ENCODE measurements around the gene SLC6A14.

SLC6A14 gene, protein sequence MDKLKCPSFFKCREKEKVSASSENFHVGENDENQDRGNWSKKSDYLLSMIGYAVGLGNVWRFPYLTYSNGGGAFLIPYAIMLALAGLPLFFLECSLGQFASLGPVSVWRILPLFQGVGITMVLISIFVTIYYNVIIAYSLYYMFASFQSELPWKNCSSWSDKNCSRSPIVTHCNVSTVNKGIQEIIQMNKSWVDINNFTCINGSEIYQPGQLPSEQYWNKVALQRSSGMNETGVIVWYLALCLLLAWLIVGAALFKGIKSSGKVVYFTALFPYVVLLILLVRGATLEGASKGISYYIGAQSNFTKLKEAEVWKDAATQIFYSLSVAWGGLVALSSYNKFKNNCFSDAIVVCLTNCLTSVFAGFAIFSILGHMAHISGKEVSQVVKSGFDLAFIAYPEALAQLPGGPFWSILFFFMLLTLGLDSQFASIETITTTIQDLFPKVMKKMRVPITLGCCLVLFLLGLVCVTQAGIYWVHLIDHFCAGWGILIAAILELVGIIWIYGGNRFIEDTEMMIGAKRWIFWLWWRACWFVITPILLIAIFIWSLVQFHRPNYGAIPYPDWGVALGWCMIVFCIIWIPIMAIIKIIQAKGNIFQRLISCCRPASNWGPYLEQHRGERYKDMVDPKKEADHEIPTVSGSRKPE

DNA sequence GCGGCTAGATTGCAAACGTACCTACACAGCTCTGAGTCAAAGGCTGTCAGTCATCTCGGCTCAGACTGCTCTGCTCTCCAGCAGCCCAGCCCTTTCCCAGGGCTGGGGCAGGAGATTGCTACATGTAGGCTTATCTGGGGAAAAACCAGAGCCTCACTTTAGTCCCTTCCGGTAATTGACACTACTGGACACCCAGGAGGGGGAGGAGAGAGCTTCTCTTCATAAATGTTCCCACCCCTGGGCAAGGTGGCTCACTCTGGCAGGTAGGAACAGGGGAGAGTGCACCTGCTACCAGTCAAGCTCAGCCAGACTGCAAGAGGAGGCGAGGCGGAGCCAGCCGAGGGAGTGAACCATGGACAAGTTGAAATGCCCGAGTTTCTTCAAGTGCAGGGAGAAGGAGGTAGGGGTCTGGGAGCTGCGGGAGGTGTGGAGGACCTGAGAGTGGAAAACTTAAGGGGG, at the start of gene SLC6A14:
TSS of gene SLC6A14 (plus strand) at position 249 of the 459 bp plus-strand sequence. CDS start at position 353, 104 bp downstream.
- no peak for DNase-seq (ENCODE audit: low spot score)

- DNase-seq (ENCODE audit: low spot score), result no peak
Observed at GRCh38 chrX:116395752-116396151, 40.7 kb upstream of the SLC6A14 start.

DNA sequence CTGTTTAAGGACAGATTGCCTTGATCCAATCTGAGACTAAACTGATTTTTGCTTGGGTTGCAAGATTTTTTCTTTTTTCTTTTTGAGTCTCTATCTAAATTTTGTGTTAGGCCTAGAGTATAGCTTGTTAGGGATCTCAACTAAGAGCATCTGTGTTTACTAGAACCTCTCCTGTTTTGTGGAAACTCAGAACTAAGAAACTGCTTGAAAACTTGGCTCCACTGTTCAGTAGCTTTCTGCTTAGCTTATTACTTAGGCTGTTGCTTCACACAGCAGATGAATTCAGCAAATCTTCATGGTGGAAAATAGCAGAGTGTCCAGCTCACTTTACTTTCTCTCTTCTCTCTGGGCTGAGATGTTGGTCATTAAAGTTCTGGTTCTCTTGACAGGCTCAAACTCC, 36.7 kb upstream of the SLC6A14 start:
- no peak for DNase-seq (ENCODE audit: low spot score)

GRCh38 chrX:116409219-116409618, 27.2 kb upstream of the SLC6A14 start:
- DNase-seq (ENCODE audit: low spot score), result no peak

DNA sequence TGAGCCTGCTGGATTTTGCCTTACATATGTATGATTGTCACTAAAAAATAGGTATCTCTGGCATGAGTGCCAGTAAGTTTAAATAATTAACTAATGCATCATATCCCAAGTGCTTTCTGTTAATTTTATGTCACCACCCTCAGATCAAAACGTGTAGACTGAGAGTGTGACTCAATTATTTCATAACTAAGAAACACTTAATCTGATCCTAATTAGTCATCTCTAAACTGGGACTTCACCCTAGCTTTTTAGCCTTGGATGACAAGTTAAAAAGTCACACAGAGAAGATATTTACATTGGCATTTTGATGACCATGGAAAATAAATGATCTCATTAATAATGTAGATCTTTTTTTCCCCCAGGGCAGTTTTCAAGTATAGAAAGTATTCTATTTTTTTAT, 23.1 kb upstream of the SLC6A14 start:
- no peak for DNase-seq (ENCODE audit: low spot score)

DNA sequence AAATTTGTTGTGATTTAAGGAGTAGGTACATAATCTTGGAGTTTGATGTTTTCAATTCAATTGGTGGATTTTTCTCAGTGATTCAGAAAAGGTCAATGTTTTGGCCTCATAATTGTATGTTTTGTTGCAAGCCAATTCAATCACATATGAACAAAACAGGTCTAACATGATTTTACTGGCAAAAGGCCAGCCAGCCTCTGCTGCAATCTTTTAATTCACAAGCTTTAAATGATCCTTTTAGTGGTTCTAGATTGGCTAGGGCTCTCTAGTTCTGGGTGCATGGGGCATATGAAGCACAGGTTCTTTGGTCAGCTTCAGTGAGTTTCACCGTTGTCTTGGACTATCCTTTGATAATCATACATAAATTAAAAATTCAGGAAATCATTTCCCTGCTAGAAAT, 19.2 kb upstream of the SLC6A14 start:
- no peak for DNase-seq (ENCODE audit: low spot score)

DNA sequence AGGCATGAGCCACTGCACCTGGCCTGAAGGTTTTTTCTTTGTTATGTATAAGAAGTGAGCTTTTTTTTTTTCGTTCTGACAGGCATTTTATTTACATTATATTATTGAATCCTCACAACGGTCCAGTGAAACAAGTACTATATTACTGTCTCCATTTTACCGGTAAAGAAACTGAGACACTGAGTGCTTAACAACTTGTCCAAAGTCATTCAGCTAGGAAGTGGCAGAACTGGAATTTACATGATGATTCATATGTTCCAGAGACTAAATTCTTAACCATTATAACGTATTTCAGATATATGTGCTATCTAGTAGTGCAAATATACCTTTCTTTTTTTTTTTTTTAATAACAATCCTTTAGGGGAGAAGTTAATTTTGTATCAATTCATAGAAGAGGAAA, 18.4 kb upstream of the SLC6A14 start:
- DNase-seq (ENCODE audit: low spot score), result no peak

GRCh38 chrX:116427978-116428377, 8.4 kb upstream of the SLC6A14 start:
- no peak for DNase-seq (ENCODE audit: low spot score)

DNA sequence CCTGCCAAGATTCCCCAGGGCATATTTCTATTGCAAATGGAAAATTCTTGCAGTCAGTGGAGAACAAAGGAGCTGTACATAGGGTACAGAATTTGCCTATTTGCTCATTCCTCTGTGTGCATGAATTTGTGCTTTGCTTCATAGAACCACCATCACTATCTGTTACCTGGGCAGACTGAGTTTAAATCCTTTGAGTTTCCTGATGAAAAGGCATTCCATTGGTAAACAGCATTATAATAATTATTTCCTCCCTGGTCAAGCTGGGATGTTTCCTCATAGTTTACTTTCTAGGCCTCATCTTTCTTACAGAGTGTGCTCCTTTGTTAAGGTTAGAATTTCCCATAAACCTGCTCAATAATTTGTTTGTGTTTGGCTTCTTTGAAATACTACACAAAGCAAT, 809 bp upstream of the SLC6A14 start:
- DNase-seq (ENCODE audit: low spot score), result no peak

DNA sequence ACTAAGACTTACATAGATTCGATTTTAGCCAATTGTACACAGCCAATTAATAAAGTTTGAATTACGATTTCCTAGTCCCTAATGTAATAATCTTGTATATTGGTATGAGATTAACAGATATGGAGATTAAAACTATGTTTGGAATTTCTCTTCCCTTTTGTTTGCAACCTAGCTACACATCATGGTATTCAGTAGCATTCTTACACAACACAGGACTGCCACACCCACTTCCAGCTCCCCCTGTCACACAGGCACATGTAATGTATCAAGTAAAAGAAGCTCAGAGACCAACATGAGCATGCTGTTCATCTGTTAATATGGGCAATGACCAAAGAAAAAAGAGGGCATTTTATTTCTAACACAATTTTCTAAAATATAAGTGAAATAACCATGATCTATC, 12.8 kb downstream of the SLC6A14 start:
- DNase-seq (ENCODE audit: low spot score), result no peak

- DNase-seq (ENCODE audit: low spot score), result no peak
Observed at GRCh38 chrX:116462822-116463221, 26.4 kb downstream of the SLC6A14 start, which contains the start of gene CT83. TSS of gene CT83 (minus strand) at chrX:116462976. CDS start at chrX:116462856, 120 bp downstream.

- DNase-seq (ENCODE audit: low spot score), result no peak
Observed at GRCh38 chrX:116480059-116480458, 43.7 kb downstream of the SLC6A14 start.

DNA sequence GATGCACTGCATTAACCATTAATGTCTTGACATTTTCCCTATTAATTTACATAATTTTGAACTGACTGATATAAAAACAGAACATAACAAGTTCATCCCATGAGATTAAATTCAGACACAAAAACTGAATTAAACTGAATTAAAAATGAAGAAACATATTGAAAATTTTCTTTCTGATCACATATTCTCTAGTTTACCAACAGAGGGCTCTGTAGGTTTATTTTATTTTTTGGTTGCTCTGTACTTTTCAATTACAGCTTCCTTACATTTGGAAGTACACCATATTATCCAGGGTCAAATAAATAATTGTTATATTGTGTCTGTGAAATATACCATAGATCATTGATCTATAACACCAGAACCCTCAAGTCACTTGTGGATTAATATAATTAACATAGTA, 53.7 kb downstream of the SLC6A14 start:
- no peak for DNase-seq (ENCODE audit: low spot score)

DNA sequence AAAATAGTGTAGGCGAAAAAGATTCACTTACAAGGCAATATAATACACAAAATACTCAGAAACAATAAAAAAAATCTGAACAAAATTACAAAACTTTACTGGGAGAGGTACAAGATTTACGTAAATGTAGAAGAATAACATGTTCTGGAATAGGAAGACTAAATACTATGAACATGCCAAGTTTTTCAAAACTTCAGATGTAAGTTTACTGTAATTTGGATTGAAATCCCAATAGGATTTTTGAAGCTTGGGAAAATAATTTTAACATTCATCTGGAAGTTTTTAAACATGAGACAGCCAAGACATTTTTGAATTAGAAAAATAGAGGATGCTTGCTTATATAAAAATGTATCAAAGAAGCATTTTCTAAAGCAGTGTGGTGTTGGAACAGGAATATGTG, 56.9 kb downstream of the SLC6A14 start:
- no peak for DNase-seq (ENCODE audit: low spot score)

DNA sequence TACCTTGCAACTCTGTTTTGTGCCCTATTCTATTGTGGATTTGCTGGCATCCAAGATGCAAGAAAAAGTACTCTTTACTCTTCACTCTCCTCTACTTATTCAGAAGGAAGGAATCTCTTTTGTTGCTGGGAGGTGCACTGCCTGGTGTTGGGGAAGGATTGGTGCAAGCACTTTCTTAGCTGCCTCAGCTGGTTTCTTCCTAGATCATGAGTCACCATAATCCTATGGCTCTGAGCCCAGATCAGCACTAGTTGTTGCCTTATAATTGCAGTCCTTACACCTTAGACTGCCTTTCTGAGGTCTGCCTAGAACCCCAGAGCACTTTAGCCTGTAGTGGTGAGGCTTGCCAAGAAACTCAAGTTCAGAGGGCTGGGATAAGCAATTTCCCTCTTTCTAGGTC, 63.4 kb downstream of the SLC6A14 start:
- DNase-seq (ENCODE audit: low spot score), result no peak

Data from AG20443 (cell line).